ENCODE measurements around the gene WDR5. TPM values are rescaled to one million over a fixed set of nuclear protein-coding genes. Genes with fewer than 3 reads are reported as not detected.

Gene WDR5
- total and polyA plus RNA-seq, 4 experiments from 2014 or later: 14.6 to 32.7 (median 23.4) TPM

- ChIA-PET CTCF (ENCODE audit: partially characterized antibody) (no interaction called here), POLR2A (ENCODE audit: partially characterized antibody) (no interaction called here)
- intact Hi-C loops (cut with micrococcal nuclease): no loop called here
- DNase-seq: no peak
- Mint-ChIP-seq H3K4me1 (peaks cover 7 to 13% (median 11%) of the 10 kb centered on the region in 4 donors), H3K27me3 (peaks cover 0 to 2% of the 10 kb centered on the region in 2 donors), H3K36me3 (peaks cover 15 to 41% of the 10 kb centered on the region in 2 donors), H3K27ac (peak overlapping the region in 1 of 7 donors; percentile 27), H3K9me3 (peaks cover 0 to 2% (median 0%) of the 10 kb centered on the region in 8 donors), H3K4me3 (no peak overlapping the region)
- Histone ChIP-seq H3K4me3 (ENCODE audit: low read length in 2 of 2) (no peak overlapping the region), H3K9me3 (ENCODE audit: control insufficient read depth in 1 of 2, low read length in 2 of 2) (no peaks in the 10 kb centered on the region), H3K36me3 (ENCODE audit: insufficient read depth, low read length) (peaks cover 30% of the 10 kb centered on the region), H3K4me1 (ENCODE audit: insufficient read depth, low read length) (peaks cover 9% of the 10 kb centered on the region), H3K27me3 (ENCODE audit: insufficient read depth, low read length) (no peaks in the 10 kb centered on the region), H3K27ac (ENCODE audit: low read depth, low read length) (no peak overlapping the region)
Observed at GRCh38 chr9:134158753-134159392, 23.0 kb downstream of the WDR5 start.

- ChIA-PET POLR2A (ENCODE audit: partially characterized antibody) (no interaction called here), CTCF (ENCODE audit: partially characterized antibody) (no interaction called here)
- Histone ChIP-seq H3K27me3 (ENCODE audit: insufficient read depth, low read length) (no peaks in the 10 kb centered on the region), H3K27ac (ENCODE audit: low read depth, low read length) (no peak overlapping the region), H3K9me3 (ENCODE audit: control insufficient read depth in 1 of 2, low read length in 2 of 2) (no peaks in the 10 kb centered on the region), H3K4me3 (ENCODE audit: low read length in 2 of 2) (no peak overlapping the region), H3K4me1 (ENCODE audit: insufficient read depth, low read length) (peaks cover 9% of the 10 kb centered on the region), H3K36me3 (ENCODE audit: insufficient read depth, low read length) (peaks cover 27% of the 10 kb centered on the region)
- Mint-ChIP-seq H3K4me3 (peak overlapping the region in 1 of 8 donors; percentile 10), H3K9me3 (peaks cover 0 to 2% (median 0%) of the 10 kb centered on the region in 8 donors), H3K27me3 (peaks cover 0 to 2% of the 10 kb centered on the region in 2 donors), H3K36me3 (peaks cover 15 to 36% of the 10 kb centered on the region in 2 donors), H3K4me1 (peaks cover 8 to 13% (median 11%) of the 10 kb centered on the region in 4 donors), H3K27ac (peak overlapping the region in 2 of 7 donors; percentile 29 to 64)
- no peak for DNase-seq
- intact Hi-C loops (cut with micrococcal nuclease): no loop called here
Observed at GRCh38 chr9:134159566-134160245, 23.8 kb downstream of the WDR5 start.

- H3K27me3 ChIP-seq (ENCODE audit: insufficient read depth, low read length): no peaks in the 10 kb centered on the region
- DNase-seq: no peak
- H3K27ac ChIP-seq (ENCODE audit: low read depth, low read length): no peak overlapping the region
- peak overlapping the region in 4 of 7 donors; percentile 50 to 89 (median 76) for H3K27ac Mint-ChIP-seq
- H3K36me3 ChIP-seq (ENCODE audit: insufficient read depth, low read length): peaks cover 8% of the 10 kb centered on the region
- H3K4me3 ChIP-seq (ENCODE audit: low read length in 2 of 2): no peak overlapping the region
- CTCF ChIA-PET (ENCODE audit: partially characterized antibody): interaction anchor here (3.6 kb wide), 1 partner anchor 23 kb away, joined by 10 read pairs; no protein-coding TSS in a partner anchor
- H3K4me3 Mint-ChIP-seq: peak overlapping the region; percentile 15 to 84 (median 67)
- H3K9me3 Mint-ChIP-seq: peaks cover 0 to 2% (median 0%) of the 10 kb centered on the region in 8 donors
- intact Hi-C loops (cut with micrococcal nuclease): no loop called here
- H3K4me1 Mint-ChIP-seq: peaks cover 8 to 28% (median 12%) of the 10 kb centered on the region in 4 donors
- H3K36me3 Mint-ChIP-seq: peaks cover 11 to 17% of the 10 kb centered on the region in 2 donors
- H3K4me1 ChIP-seq (ENCODE audit: insufficient read depth, low read length): peaks cover 9% of the 10 kb centered on the region
- H3K9me3 ChIP-seq (ENCODE audit: control insufficient read depth in 1 of 2, low read length in 2 of 2): no peaks in the 10 kb centered on the region
- H3K27me3 Mint-ChIP-seq: peaks cover 0 to 2% of the 10 kb centered on the region in 2 donors
- POLR2A ChIA-PET (ENCODE audit: partially characterized antibody): interaction anchor here (0.8 to 1.6 kb wide), 2 partner anchors 18 to 26 kb away, joined by 3 to 4 read pairs; partner anchors contain the start of gene WDR5
Observed at GRCh38 chr9:134161647-134162046, 25.8 kb downstream of the WDR5 start.

GRCh38 chr9:134162212-134162775, 26.4 kb downstream of the WDR5 start:
- H3K27me3 ChIP-seq (ENCODE audit: insufficient read depth, low read length): no peaks in the 10 kb centered on the region
- H3K4me3 Mint-ChIP-seq: peak overlapping the region; percentile 59 to 84 (median 68)
- peaks cover 9% of the 10 kb centered on the region for H3K4me1 ChIP-seq (ENCODE audit: insufficient read depth, low read length)
- H3K36me3 Mint-ChIP-seq: peaks cover 11 to 14% of the 10 kb centered on the region in 2 donors
- no peak overlapping the region for H3K27ac ChIP-seq (ENCODE audit: low read depth, low read length)
- ChIA-PET POLR2A (ENCODE audit: partially characterized antibody) (interaction anchor here (0.8 to 4.0 kb wide), 7 partner anchors 19 to 294 kb away, joined by 3 to 84 read pairs (median 21); partner anchors contain the start of genes BRD3, BRD3OS and WDR5), CTCF (ENCODE audit: partially characterized antibody) (interaction anchor here (1.3 to 3.6 kb wide), 3 partner anchors 24 to 32 kb away, joined by 3 to 10 read pairs (median 3); no protein-coding TSS in a partner anchor)
- peaks cover 0 to 2% (median 0%) of the 10 kb centered on the region in 8 donors for H3K9me3 Mint-ChIP-seq
- peaks cover 0 to 2% of the 10 kb centered on the region in 2 donors for H3K27me3 Mint-ChIP-seq
- peak overlapping the region; percentile 71 to 89 (median 81) for H3K27ac Mint-ChIP-seq
- peaks cover 1% of the 10 kb centered on the region for H3K36me3 ChIP-seq (ENCODE audit: insufficient read depth, low read length)
- intact Hi-C loops (cut with micrococcal nuclease): no loop called here
- H3K9me3 ChIP-seq (ENCODE audit: control insufficient read depth in 1 of 2, low read length in 2 of 2): no peaks in the 10 kb centered on the region
- H3K4me1 Mint-ChIP-seq: peaks cover 8 to 28% (median 12%) of the 10 kb centered on the region in 4 donors
- no peak overlapping the region for H3K4me3 ChIP-seq (ENCODE audit: low read length in 2 of 2)
- no peak for DNase-seq

- no peaks in the 10 kb centered on the region for H3K27me3 ChIP-seq (ENCODE audit: insufficient read depth, low read length)
- Mint-ChIP-seq H3K4me1 (peaks cover 8 to 28% (median 12%) of the 10 kb centered on the region in 4 donors), H3K36me3 (peaks cover 7 to 9% of the 10 kb centered on the region in 2 donors), H3K4me3 (peak overlapping the region in 6 of 8 donors; percentile 59 to 84 (median 68)), H3K27ac (peak overlapping the region in 5 of 7 donors; percentile 32 to 89 (median 81)), H3K9me3 (peaks cover 0 to 2% (median 0%) of the 10 kb centered on the region in 8 donors), H3K27me3 (peaks cover 0 to 2% of the 10 kb centered on the region in 2 donors)
- H3K9me3 ChIP-seq (ENCODE audit: control insufficient read depth in 1 of 2, low read length in 2 of 2): no peaks in the 10 kb centered on the region
- ChIA-PET CTCF (ENCODE audit: partially characterized antibody) (interaction anchor here (1.0 to 3.6 kb wide), 5 partner anchors 22 to 280 kb away, joined by 3 to 10 read pairs (median 3); no protein-coding TSS in a partner anchor), POLR2A (ENCODE audit: partially characterized antibody) (interaction anchor here (0.9 to 4.0 kb wide), 10 partner anchors 22 to 293 kb away, joined by 3 to 84 read pairs (median 12); partner anchors contain the start of genes BRD3, BRD3OS and WDR5)
- no peak for DNase-seq
- intact Hi-C loops (cut with micrococcal nuclease): no loop called here
- no peak overlapping the region for H3K27ac ChIP-seq (ENCODE audit: low read depth, low read length)
- no peak overlapping the region for H3K4me3 ChIP-seq (ENCODE audit: low read length in 2 of 2)
- H3K36me3 ChIP-seq (ENCODE audit: insufficient read depth, low read length): no peaks in the 10 kb centered on the region
- peaks cover 9% of the 10 kb centered on the region for H3K4me1 ChIP-seq (ENCODE audit: insufficient read depth, low read length)
Observed at GRCh38 chr9:134162926-134163370, 27.1 kb downstream of the WDR5 start.

GRCh38 chr9:134163371-134164196, 27.7 kb downstream of the WDR5 start:
- Histone ChIP-seq H3K4me1 (ENCODE audit: insufficient read depth, low read length) (peaks cover 9% of the 10 kb centered on the region), H3K27me3 (ENCODE audit: insufficient read depth, low read length) (no peaks in the 10 kb centered on the region), H3K4me3 (ENCODE audit: low read length in 2 of 2) (peak overlapping the region in 1 of 2 donors; percentile 29), H3K36me3 (ENCODE audit: insufficient read depth, low read length) (no peaks in the 10 kb centered on the region), H3K9me3 (ENCODE audit: control insufficient read depth in 1 of 2, low read length in 2 of 2) (no peaks in the 10 kb centered on the region), H3K27ac (ENCODE audit: low read depth, low read length) (no peak overlapping the region)
- Mint-ChIP-seq H3K4me3 (no peak overlapping the region), H3K9me3 (peaks cover 0 to 2% (median 0%) of the 10 kb centered on the region in 8 donors), H3K4me1 (peaks cover 8 to 28% (median 12%) of the 10 kb centered on the region in 4 donors), H3K27me3 (peaks cover 0 to 2% of the 10 kb centered on the region in 2 donors), H3K27ac (peak overlapping the region in 2 of 7 donors; percentile 32 to 75), H3K36me3 (peaks cover under 1 to 3% of the 10 kb centered on the region in 2 donors)
- peak; percentile 71 to 82 (median 74) for DNase-seq
- ChIA-PET POLR2A (ENCODE audit: partially characterized antibody) (interaction anchor here (0.9 to 4.0 kb wide), 20 partner anchors 11 to 1133 kb away, joined by 3 to 84 read pairs (median 6); partner anchors contain the start of genes BRD3, BRD3OS and WDR5), CTCF (ENCODE audit: partially characterized antibody) (interaction anchor here (1.0 to 3.6 kb wide), 7 partner anchors 22 to 293 kb away, joined by 3 to 10 read pairs (median 3); partner anchors contain the start of gene WDR5)
- intact Hi-C loops (cut with micrococcal nuclease): loop anchor here (1.0 to 2.0 kb wide), 4 partner anchors 28 to 227 kb away; partner anchors contain the start of genes BRD3OS and RXRA
